ENCODE results near the gene NOVA1. TPM values are rescaled to one million over a fixed set of nuclear protein-coding genes. Genes with fewer than 3 reads are reported as not detected.
"Not testable (repeated sequence)": the region's sequence is repeated elsewhere in the genome, so short reads cannot be mapped to it uniquely, and the experiment has no call there.

Gene NOVA1, protein sequence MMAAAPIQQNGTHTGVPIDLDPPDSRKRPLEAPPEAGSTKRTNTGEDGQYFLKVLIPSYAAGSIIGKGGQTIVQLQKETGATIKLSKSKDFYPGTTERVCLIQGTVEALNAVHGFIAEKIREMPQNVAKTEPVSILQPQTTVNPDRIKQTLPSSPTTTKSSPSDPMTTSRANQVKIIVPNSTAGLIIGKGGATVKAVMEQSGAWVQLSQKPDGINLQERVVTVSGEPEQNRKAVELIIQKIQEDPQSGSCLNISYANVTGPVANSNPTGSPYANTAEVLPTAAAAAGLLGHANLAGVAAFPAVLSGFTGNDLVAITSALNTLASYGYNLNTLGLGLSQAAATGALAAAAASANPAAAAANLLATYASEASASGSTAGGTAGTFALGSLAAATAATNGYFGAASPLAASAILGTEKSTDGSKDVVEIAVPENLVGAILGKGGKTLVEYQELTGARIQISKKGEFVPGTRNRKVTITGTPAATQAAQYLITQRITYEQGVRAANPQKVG
- under 1 TPM; 0.10 to 0.28 TPM for total RNA-seq

DNA sequence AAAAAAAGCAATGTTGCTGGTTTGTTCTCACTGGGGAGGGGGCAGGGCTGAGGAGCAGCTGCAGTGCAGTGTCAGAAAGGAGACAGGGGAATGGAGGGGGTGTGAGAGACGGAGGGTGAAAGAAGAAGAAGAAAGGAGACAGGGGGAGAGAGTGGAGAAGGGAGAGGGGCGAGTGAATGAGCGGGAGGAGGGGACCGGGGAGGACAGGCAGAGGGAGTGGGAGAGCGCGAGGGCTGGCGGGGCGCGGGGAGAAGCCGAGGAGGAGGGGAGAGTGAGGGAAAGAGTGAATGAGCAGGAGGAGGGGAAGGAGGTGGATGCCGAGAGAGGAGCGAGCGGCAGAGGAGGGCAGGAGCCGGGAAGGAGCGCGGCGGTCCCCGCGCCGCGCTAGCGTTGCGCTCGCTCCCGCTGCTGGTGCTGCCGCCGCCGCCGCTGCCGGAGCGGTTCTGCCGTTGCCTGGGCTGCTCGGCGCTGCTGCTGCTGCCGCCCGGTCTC lies at the start of gene NOVA1:
Gene NOVA1, minus strand, starts transcription at position 445 of the 492 bp plus-strand sequence. CDS start 597 bp downstream, outside the sequence.
- Mint-ChIP-seq H3K4me1 (no peaks in the 10 kb centered on the region), H3K36me3 (no peaks in the 10 kb centered on the region), H3K4me3 (peak within 1 kb of the TSS; percentile 71), H3K27ac (no peak within 1 kb of the TSS), H3K27me3 (peaks cover 51% of the 10 kb centered on the region), H3K9me3 (peaks cover 2% of the 10 kb centered on the region)
- no peak for DNase-seq

DNA sequence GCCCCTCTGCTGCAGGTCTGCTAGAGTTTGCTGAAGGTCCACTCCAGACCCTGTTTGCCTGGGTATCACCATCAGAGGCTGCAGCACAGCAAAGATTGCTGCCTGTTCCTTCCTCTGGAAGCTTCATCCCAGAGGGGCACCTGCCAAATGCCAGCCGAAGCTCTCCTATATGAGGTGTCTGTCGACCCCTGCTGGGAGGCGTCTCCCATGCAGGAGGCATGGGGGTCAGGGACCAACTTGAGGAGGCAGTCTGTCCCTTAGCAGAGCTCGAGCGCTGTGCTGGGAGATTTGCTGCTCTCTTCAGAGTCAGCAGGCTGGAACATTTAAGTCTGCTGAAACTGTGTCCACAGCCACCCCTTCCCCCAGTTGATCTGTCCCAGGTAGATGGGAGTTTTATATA lies 47.2 kb upstream of the NOVA1 start:
- H3K4me1 Mint-ChIP-seq, H3K27ac Mint-ChIP-seq, H3K27me3 Mint-ChIP-seq, H3K36me3 Mint-ChIP-seq, H3K4me3 Mint-ChIP-seq, DNase-seq: not testable (repeated sequence)
- H3K9me3 Mint-ChIP-seq, result peaks cover 14% of the 10 kb centered on the region

DNA sequence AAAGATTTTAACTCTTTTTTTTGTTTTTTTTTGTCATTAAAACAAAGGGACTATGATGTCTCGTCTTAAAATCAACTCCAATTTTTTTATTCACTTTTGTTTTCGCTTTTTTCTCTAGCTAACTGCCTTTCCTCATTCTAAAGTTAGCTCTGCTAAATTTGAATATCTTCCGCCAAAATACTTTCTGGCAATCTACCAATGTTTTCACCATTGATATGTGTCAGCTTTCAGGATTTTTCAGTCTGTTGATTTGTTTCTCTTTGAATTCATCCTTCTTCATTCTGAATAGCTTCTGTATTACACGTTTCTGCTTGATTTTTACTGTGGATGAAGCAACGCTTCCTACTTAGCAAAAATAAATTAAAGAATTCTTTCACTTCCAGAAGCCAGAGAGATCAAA lies 38.7 kb upstream of the NOVA1 start:
- no peaks in the 10 kb centered on the region for H3K27me3 Mint-ChIP-seq
- H3K9me3 Mint-ChIP-seq, result peaks cover 8% of the 10 kb centered on the region
- no peaks in the 10 kb centered on the region for H3K36me3 Mint-ChIP-seq
- H3K27ac Mint-ChIP-seq, result no peak overlapping the region
- no peak overlapping the region for H3K4me3 Mint-ChIP-seq
- DNase-seq, result no peak
- no peaks in the 10 kb centered on the region for H3K4me1 Mint-ChIP-seq

DNA sequence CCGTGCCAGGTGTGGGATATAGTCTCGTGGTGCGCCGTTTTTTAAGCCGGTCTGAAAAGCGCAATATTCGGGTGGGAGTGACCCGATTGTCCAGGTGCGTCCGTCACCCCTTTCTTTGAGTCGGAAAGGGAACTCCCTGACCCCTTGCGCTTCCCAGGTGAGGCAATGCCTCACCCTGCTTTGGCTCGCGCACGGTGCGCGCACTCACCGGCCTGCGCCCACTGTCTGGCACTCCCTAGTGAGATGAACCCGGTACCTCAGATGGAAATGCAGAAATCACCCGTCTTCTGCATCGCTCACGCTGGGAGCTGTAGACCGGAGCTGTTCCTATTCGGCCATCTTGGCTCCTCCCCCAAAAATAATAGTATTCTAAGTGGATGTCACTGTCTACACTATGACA lies 37.1 kb upstream of the NOVA1 start:
- H3K4me3 Mint-ChIP-seq, H3K36me3 Mint-ChIP-seq, H3K9me3 Mint-ChIP-seq, H3K27me3 Mint-ChIP-seq, H3K4me1 Mint-ChIP-seq, DNase-seq, H3K27ac Mint-ChIP-seq: not testable (repeated sequence)

GRCh38 chr14:26626256-26626655 lies 28.4 kb upstream of the NOVA1 start:
- H3K4me3 Mint-ChIP-seq, result no peak overlapping the region
- H3K27ac Mint-ChIP-seq, result no peak overlapping the region
- H3K36me3 Mint-ChIP-seq, result no peaks in the 10 kb centered on the region
- peaks cover 11% of the 10 kb centered on the region for H3K9me3 Mint-ChIP-seq
- no peak for DNase-seq
- no peaks in the 10 kb centered on the region for H3K4me1 Mint-ChIP-seq
- H3K27me3 Mint-ChIP-seq, result no peaks in the 10 kb centered on the region

GRCh38 chr14:26622611-26623010 lies 24.8 kb upstream of the NOVA1 start:
- Mint-ChIP-seq H3K27me3 (no peaks in the 10 kb centered on the region), H3K36me3 (no peaks in the 10 kb centered on the region), H3K27ac (no peak overlapping the region), H3K4me1 (no peaks in the 10 kb centered on the region), H3K9me3 (peaks cover 7% of the 10 kb centered on the region), H3K4me3 (no peak overlapping the region)
- no peak for DNase-seq

- no peaks in the 10 kb centered on the region for H3K27me3 Mint-ChIP-seq
- no peak overlapping the region for H3K4me3 Mint-ChIP-seq
- peaks cover 9% of the 10 kb centered on the region for H3K9me3 Mint-ChIP-seq
- no peak for DNase-seq
- no peaks in the 10 kb centered on the region for H3K36me3 Mint-ChIP-seq
- no peak overlapping the region for H3K27ac Mint-ChIP-seq
- H3K4me1 Mint-ChIP-seq, result no peaks in the 10 kb centered on the region
Measured at GRCh38 chr14:26621807-26622560, 24.2 kb upstream of the NOVA1 start.

GRCh38 chr14:26621364-26621763 lies 23.5 kb upstream of the NOVA1 start:
- no peak overlapping the region for H3K27ac Mint-ChIP-seq
- H3K4me3 Mint-ChIP-seq, result no peak overlapping the region
- peaks cover 7% of the 10 kb centered on the region for H3K9me3 Mint-ChIP-seq
- DNase-seq, result no peak
- H3K36me3 Mint-ChIP-seq, result no peaks in the 10 kb centered on the region
- no peaks in the 10 kb centered on the region for H3K27me3 Mint-ChIP-seq
- H3K4me1 Mint-ChIP-seq, result no peaks in the 10 kb centered on the region

- Mint-ChIP-seq H3K4me3 (no peak overlapping the region), H3K4me1 (no peaks in the 10 kb centered on the region), H3K9me3 (peaks cover 9% of the 10 kb centered on the region), H3K27ac (no peak overlapping the region), H3K36me3 (no peaks in the 10 kb centered on the region), H3K27me3 (no peaks in the 10 kb centered on the region)
- no peak for DNase-seq
Measured at GRCh38 chr14:26611259-26611658, 13.4 kb upstream of the NOVA1 start.

- Mint-ChIP-seq H3K27me3 (no peaks in the 10 kb centered on the region), H3K9me3 (peaks cover 10% of the 10 kb centered on the region), H3K36me3 (no peaks in the 10 kb centered on the region), H3K4me3 (no peak overlapping the region), H3K4me1 (no peaks in the 10 kb centered on the region), H3K27ac (no peak overlapping the region)
- DNase-seq, result no peak
Measured at GRCh38 chr14:26606729-26607312, 9.0 kb upstream of the NOVA1 start.

DNA sequence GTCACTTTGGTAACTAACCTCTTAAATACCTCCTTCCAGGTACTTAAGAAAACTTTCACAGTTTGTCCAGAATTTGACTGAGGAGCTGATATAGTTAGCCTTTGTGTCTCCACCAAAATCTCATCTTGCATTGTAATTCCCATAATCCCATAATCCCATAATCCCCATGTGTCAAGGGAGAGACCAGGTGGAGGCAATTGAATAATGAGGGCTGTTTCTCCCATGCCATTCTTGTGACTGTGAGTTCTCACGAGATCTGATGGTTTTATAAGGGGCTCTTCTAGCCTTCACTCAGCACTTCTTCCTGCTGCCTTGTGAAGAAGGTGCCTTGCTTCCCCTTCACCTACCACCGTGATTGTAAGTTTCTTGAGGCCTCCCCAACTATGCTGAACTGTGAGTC lies 7.8 kb upstream of the NOVA1 start:
- DNase-seq, result no peak
- H3K27ac Mint-ChIP-seq, result no peak overlapping the region
- H3K4me3 Mint-ChIP-seq, result no peak overlapping the region
- H3K4me1 Mint-ChIP-seq, result no peaks in the 10 kb centered on the region
- H3K27me3 Mint-ChIP-seq, result no peaks in the 10 kb centered on the region
- peaks cover 9% of the 10 kb centered on the region for H3K9me3 Mint-ChIP-seq
- no peaks in the 10 kb centered on the region for H3K36me3 Mint-ChIP-seq

DNA sequence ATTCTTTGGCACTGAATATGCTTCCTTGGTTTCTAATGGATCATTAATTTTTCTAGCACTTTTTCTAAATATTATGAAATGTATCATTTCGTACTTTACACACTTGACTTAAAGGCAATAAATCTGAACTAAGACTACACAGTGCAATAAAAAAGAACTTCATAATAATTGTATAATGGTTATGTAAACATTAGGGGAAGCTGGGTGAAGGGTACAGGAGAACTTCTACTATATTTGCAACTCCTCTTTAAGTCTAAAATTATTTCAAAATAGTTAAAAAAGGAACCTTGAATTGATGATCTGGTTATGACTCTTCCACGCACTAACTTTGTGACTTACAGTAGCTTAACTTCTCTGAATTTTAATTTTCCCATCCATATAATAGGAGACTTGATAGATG lies 5.1 kb upstream of the NOVA1 start:
- DNase-seq, result no peak
- Mint-ChIP-seq H3K4me3 (no peak overlapping the region), H3K4me1 (no peaks in the 10 kb centered on the region), H3K36me3 (no peaks in the 10 kb centered on the region), H3K9me3 (peaks cover 8% of the 10 kb centered on the region), H3K27me3 (peaks cover 22% of the 10 kb centered on the region), H3K27ac (no peak overlapping the region)

GRCh38 chr14:26601856-26602255 lies 4.0 kb upstream of the NOVA1 start:
- Mint-ChIP-seq H3K4me3 (no peak overlapping the region), H3K36me3 (no peaks in the 10 kb centered on the region), H3K27me3 (peaks cover 28% of the 10 kb centered on the region), H3K9me3 (peaks cover 4% of the 10 kb centered on the region), H3K4me1 (no peaks in the 10 kb centered on the region), H3K27ac (no peak overlapping the region)
- no peak for DNase-seq

- no peak for DNase-seq
- Mint-ChIP-seq H3K4me3 (no peak overlapping the region), H3K36me3 (no peaks in the 10 kb centered on the region), H3K9me3 (peaks cover 2% of the 10 kb centered on the region), H3K27ac (no peak overlapping the region), H3K27me3 (peaks cover 51% of the 10 kb centered on the region), H3K4me1 (no peaks in the 10 kb centered on the region)
Measured at GRCh38 chr14:26599291-26599690, 1.5 kb upstream of the NOVA1 start.

GRCh38 chr14:26598672-26599131 lies 869 bp upstream of the NOVA1 start:
- no peaks in the 10 kb centered on the region for H3K36me3 Mint-ChIP-seq
- DNase-seq, result no peak
- peaks cover 2% of the 10 kb centered on the region for H3K9me3 Mint-ChIP-seq
- H3K27ac Mint-ChIP-seq, result no peak overlapping the region
- H3K4me3 Mint-ChIP-seq, result peak overlapping the region; percentile 71
- H3K4me1 Mint-ChIP-seq, result no peaks in the 10 kb centered on the region
- peaks cover 51% of the 10 kb centered on the region for H3K27me3 Mint-ChIP-seq
